GM19395 (cell line): ENCODE data around the gene CASS4.

Source experiments
- ATAC-seq: cut with Tn5 transposase; IDR thresholded peaks from one replicate; pipeline ENCODE4 v1.9.1; 2021; ENCODE audit warnings: mild to moderate bottlenecking, moderate library complexity; ENCODE audit not compliant: unreplicated experiment

The CASS4 gene

DNA sequence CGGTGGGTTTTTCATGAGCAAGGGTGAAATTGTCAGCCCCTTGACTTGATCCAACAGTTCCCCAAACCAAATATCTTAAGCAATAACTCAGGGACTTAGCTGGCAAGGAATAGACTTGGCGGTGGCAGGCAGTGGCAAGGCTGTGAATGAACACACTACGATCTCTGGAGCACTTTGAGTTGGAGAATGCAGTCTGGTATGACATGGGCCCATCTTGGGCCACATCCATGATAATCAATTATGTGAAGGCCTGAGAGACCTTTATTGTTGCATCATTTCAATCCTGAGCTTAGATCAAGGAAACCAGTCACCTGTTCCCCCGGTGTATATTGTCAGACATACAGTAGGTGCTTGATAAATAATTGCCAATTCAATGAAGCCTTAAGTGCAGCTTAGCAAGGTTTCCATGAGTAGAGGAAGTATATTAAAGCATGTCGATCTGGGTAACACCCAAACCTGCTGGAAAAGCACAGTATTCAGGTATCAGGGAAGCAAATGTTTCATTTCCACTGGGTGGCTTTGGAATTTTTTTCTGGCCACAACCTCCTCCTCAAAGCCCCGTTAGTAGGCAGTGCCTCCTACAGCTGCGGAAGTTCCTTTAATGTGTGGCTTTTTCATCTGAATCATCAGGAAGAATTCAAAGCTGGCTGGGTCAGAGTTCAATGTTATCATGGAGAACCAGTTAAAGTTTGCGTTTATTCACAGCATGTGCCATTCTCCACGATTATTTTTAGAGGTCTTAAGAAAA lies 10.2 kb downstream of the CASS4 start:
- ATAC-seq: no peak

GRCh38 chr20:56422824-56423189 lies 10.7 kb downstream of the CASS4 start:
- ATAC-seq: no peak

GRCh38 chr20:56423211-56423610 lies 11.2 kb downstream of the CASS4 start:
- no peak for ATAC-seq

GRCh38 chr20:56423886-56424285 lies 11.8 kb downstream of the CASS4 start:
- ATAC-seq: no peak

DNA sequence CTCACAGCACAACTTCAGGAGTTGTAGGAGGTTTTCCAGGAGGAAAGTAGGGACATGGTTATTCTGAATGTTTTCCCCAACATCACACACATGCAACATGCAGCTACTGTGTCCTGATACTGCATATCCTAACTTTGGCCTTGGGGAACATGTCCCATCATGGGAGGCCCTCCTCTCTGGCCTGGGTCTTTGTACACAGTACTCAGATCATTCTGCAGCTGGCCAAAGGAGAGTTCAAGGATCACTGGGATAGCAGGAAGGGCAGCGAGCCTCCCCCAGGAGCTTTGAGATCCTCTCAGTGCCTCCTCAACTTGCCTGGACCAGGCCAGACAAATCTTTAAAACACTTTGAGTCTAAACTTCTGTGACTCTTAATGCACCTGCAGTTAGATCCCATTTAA lies 12.9 kb downstream of the CASS4 start:
- ATAC-seq: no peak

DNA sequence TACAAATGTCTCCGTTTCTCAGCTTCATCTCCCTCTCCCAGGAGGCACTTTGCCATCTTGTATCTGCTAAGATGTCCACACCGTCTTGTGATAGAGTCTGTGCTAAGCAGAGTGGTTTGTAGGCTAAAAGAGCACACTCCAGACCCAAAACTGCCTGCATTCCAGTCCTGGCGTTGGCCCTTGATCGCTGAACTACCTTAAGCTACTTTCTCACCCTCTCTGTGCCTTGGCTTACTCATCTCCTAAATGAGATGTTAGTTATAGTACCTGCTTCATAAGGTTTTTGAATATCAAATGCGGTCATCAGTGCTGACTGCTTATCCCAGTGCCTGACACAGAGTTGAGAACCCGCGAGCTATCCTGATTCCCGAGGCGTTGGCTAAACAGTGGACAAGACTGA lies 14.0 kb downstream of the CASS4 start:
- ATAC-seq: no peak

GRCh38 chr20:56426926-56427325 lies 14.9 kb downstream of the CASS4 start:
- ATAC-seq: no peak

DNA sequence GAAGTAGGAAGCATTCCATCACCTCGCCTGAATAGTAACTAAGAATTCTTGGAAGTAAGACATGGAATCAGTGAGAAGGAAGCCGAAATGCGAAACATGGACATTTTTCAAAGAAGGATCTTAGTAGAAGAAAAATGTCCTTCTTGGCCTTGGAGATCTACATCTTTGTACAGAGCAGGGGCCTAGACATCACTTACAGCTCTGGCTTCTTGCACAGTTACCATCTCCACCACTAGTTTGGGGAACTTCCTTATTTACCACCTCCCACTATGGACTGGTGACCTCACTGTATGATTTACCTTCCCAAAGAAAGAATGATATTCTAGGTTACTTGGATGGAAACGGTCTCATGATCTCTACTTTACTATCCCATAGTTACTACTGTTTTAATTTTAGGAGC lies 15.7 kb downstream of the CASS4 start:
- ATAC-seq: no peak

GRCh38 chr20:56428410-56428809 lies 16.4 kb downstream of the CASS4 start:
- ATAC-seq: no peak

- ATAC-seq: no peak
These were observed 16.8 kb downstream of the CASS4 start for GRCh38 chr20:56428881-56429280.

DNA sequence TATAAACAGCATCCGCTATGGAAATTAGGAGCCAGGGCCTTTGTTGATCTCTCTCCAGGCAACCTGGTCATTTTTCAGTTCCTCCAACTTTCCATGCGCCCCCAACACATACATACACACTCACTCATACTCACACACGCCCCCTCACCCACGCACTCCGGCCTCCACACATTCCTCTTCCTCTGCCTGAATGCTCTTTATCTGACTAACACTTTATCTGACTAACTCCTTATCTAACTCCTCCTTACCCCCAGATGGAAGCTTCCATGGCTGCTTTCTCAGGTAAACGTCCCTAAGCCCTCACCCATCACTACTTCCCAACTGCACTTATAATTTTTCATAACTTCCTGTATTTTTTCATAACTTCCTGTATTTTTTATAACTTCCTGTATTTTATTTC lies 17.4 kb downstream of the CASS4 start:
- ATAC-seq: no peak

GRCh38 chr20:56429941-56430340 lies 17.9 kb downstream of the CASS4 start:
- ATAC-seq: no peak

DNA sequence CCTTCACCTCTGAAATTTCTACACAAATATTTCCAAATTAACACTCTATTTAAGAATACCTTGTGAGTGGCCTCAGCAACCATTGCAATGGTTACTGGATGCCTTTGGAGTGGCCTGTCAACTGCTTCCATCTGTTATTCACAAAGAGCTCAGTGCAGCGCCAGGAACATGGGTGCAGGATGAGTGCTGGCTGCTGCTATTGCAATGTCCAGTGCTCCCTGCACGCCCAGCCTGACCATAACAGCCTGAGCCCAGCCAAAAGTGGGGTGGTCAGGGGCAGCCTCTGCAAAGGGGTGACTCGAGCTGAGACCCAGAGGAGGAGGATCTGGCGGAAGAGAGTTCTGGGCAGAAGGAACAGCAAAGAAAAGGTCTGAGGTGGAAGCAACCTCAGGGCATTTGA lies 18.4 kb downstream of the CASS4 start:
- no peak for ATAC-seq

- ATAC-seq: no peak
These were observed 18.9 kb downstream of the CASS4 start for GRCh38 chr20:56430957-56431356.

GRCh38 chr20:56431471-56431870 lies 19.4 kb downstream of the CASS4 start:
- no peak for ATAC-seq

GRCh38 chr20:56433221-56433879 lies 21.3 kb downstream of the CASS4 start:
- no peak for ATAC-seq

- ATAC-seq: no peak
These were observed 21.8 kb downstream of the CASS4 start for GRCh38 chr20:56433880-56434255.

DNA sequence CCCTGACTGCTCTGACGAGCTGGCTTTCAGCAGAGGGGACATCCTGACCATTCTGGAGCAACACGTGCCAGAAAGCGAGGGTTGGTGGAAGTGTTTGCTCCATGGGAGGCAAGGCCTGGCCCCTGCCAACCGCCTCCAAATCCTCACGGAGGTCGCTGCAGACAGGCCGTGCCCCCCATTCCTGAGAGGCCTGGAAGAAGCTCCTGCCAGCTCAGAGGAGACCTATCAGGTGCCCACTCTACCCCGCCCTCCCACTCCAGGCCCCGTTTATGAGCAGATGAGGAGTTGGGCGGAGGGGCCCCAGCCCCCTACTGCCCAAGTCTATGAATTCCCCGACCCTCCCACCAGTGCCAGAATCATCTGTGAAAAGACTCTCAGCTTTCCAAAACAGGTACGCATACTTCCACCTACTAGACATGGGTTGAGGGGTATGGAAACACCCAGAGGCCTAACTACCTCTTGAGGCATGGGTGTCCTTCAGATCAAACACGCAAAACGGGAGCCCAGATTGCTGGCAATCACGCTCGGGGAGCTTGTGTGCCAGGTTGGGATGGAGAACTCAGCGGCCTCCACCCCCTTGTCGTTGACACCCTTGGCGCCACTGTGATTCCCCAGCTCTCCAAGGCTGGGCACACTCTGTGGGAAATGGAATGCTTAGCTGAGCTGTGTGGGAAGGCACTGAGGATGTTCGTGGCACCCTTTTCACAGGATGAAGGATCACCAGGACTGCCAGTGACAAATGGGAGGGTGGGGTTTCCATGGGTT lies 25.3 kb downstream of the CASS4 start:
- ATAC-seq: no peak

DNA sequence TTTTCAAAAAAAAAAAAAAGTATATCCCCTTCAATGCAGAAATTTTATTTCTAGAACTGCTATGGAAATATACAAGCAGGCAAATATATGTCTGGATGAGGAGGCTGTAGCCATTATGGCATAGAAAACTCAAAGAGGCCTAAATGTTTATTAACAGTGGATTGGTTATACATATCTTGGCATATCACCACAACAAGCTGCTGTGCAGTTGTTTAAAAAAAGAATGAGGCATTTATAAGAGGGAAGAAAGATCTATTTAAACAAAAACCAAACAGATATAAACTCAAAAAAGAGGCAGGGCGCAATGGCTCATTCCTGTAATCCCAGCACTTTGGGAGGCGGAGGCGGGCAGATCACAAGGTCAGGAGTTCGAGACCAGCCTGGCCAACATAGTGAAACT lies 26.2 kb downstream of the CASS4 start:
- ATAC-seq: no peak

GRCh38 chr20:56439771-56440291 lies 27.8 kb downstream of the CASS4 start:
- ATAC-seq: peak; percentile 12

DNA sequence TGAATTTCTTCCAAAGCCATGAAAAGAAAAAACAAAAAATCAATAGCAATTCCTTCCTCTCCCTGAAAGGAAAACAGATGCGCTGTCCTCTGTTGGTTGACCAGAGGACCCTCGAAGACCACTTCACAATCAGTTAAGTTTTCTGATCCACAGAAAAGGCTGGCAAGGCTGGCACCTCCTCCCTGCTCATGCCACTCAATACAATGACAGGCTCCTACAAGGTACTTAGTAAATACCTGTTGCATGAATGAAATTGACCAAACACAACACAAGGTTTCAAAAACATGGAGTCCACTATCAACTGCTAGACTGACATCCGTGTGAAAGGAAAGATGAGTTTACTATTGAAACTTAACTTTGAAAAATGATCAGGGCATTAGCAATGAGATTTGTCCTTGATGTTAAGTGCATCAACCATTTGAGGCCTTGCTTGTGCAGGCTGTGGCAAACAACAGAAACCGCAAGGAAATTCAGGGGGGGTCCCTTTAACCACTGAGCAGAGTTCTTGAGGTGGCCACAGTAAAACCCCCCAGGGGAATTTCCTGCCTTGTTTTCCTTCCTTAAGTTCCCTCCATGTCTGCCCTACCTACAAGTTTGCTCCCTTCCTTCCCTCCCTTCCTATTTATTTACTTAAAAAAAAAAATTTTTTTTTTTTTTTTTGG lies 28.4 kb downstream of the CASS4 start:
- peak; percentile 84 for ATAC-seq
